GM15510 (cell line): ENCODE data around the gene LGALS14.

ENCODE experiments used
- POLR2A ChIP-seq: IDR thresholded peaks from 3 replicates; pipeline ENCODE4 v1.6.1; 2011; ENCODE audit warnings: borderline replicate concordance; ENCODE audit not compliant: insufficient read length; ENCODE audit errors: extremely low read depth

Gene LGALS14

DNA sequence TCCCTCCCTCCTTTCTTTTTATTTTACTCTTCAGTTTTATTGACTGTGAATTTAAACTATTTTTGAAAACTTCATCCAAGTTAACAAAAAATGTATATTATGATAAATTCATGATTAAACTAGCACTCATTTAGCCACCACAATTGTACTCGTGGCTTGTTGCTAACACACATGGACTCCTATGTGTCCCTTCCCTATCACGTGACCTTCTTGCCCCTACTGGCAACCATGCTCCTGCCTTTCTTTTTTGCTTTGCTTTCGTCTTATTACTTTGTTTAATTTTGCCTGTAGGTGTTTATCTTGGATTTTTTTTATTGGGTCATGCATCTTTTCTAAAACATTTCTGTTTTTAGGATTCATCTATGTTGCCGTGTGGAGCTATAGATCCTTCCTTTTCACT lies 25.3 kb downstream of the LGALS14 start:
- no peak for TF ChIP-seq POLR2A

DNA sequence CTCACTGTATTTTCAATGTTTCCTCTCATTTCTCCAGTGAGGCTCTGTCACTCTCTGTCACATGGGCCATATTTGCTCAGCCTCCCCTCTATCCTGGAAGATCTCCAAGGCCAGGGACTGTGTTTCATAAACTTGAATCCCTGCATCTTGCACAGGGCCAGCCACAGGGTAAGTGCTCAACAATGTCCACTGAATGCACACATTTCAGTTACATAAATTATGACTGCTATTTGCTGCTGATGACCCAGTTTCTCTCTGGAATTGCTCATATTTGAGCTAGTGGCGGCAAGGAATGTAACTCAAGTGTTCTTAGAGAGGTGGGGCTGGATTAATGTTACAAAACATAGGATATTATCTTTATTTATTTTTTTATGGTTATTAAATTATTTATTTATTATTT lies 27.4 kb downstream of the LGALS14 start:
- no peak for TF ChIP-seq POLR2A

DNA sequence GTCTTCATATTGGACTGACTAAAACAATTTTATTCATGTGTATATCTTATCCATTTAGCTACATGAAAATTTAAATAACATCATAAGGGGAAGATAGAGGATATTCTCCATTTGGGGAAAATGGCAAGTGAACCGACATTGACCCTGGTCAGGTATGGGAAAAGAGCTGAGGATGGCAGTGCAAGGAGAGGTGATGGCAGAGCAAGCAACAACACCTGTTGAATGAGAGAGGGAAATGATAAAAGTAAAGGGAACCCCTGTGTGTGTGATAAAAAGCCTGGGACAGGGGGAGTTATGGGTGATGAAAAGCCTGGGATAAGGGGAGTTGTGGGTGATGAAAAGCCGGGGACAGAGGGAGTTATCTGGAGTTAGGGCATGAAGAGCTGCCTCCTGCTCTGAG lies 29.6 kb downstream of the LGALS14 start:
- TF ChIP-seq POLR2A: no peak

DNA sequence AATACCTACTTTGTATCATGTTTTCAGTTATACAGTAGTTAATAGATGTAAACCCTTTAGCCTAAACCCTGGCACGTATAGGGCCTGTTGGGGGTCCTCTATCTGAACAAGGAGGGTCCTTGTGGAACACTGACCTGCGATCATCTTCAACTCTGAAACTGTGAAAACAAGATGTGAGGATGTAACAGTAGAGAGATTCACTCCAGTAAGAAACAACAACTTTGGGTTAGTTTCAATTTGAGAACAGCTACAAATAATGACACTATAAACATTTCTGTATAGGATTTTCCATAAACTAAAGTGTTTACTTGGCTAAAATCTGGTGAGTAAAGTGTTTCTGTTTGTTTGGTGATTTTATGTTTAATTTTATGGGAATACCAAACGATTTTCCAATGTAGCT lies 31.4 kb downstream of the LGALS14 start:
- no peak for TF ChIP-seq POLR2A

DNA sequence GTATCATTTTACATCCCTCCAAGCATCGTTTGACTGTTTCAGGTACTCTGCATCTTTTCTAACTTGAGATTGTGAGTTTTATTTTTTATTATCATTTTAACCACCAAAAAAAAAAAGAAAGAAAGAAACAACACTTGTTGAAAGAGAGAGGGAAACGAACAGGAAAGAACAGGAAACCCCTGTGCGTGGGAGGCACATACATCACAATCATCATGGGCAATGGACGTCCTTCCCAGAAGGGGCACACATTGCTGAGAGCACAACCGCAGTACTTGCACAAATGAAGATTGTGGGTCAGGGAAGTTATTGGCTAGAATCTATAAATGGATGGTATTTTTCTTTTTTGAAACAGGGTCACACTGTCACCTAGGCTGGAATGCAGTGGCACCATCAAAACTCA lies 31.8 kb downstream of the LGALS14 start:
- no peak for TF ChIP-seq POLR2A

GRCh38 chr19:39737351-39737750 lies 33.1 kb downstream of the LGALS14 start:
- no peak for TF ChIP-seq POLR2A

- no peak for TF ChIP-seq POLR2A
These were observed 33.6 kb downstream of the LGALS14 start, which contains the start of gene CLC for GRCh38 chr19:39737891-39738290. CLC (minus strand) TSS chr19:39738029; CDS start chr19:39737952, 77 bp downstream.

- no peak for TF ChIP-seq POLR2A
These were observed 34.5 kb downstream of the LGALS14 start for GRCh38 chr19:39738814-39739213.

DNA sequence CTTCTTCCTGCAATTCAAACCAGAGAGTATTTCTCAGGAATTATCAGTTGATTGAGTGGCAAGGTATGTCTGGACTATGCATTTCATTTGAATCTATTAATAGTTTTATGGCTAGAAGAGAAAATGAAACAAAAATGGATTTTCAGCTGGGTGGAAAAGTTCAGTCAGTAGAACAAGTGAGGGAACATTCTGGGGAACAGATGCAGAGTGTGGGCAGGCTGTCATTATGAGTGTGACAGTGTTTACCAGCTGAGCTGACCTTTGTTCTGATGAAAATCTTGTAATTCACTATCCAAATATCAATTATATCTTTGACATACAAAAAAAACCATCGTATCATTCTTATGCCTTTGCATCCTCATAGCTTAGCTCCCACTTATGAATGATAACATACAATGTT lies 36.1 kb downstream of the LGALS14 start:
- no peak for TF ChIP-seq POLR2A

DNA sequence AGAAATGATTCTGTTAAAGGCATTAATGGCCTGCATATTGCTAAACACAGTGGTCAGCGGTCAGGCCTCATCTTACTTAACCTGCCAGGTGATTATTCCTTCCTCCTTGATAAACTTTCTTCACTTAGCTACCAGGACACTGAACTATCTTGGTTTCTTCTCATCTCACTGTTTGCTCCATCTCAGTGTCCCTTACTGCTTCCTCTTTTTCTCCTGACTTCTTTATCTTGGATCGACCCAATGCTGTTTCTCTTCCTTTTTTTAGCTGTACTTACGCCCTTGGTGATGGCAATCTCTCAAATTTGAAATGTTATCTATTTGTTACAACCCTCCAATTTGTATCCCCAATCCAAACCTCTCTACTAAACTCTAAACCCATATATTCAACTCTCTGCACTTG lies 41.4 kb downstream of the LGALS14 start:
- TF ChIP-seq POLR2A: no peak

DNA sequence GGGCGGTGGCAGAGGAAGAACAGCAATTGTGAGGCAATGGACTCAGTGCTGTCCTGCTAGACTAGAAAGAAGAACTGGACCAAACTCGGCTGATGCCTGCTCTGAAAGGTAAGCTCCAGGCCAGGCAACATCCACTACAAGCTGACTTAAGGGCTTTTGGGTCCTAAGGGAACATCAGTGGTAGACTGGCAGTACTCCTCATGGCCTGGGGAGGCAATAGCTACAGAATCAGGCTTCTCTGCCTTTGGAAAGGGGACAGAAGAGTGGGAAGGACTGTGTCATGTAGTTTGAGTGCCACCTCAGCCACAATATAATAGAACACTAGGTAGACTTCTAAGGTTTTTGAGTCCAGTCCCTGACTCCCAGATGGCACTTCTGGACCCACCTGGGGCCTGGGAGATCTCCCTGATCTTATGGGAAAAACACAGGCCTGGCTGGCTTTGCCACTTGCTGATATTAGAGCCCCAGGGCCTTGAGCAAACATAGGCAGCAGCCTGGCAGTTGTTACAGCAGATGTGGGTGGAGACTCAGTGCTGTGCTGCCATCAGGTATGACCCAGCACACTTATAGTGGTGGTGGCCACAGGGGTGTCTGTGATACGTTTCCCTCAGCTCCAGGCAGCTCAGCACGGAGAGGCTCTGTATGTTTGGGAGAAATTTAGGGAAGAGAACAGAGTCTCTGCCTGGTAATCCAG lies 42.7 kb downstream of the LGALS14 start:
- no peak for TF ChIP-seq POLR2A

- TF ChIP-seq POLR2A: no peak
These were observed 45.7 kb downstream of the LGALS14 start for GRCh38 chr19:39749981-39750380.

GRCh38 chr19:39752390-39752789 lies 48.1 kb downstream of the LGALS14 start:
- no peak for TF ChIP-seq POLR2A

- no peak for TF ChIP-seq POLR2A
These were observed 48.5 kb downstream of the LGALS14 start for GRCh38 chr19:39752795-39753194.

- no peak for TF ChIP-seq POLR2A
These were observed 50.3 kb downstream of the LGALS14 start for GRCh38 chr19:39754544-39754943.

DNA sequence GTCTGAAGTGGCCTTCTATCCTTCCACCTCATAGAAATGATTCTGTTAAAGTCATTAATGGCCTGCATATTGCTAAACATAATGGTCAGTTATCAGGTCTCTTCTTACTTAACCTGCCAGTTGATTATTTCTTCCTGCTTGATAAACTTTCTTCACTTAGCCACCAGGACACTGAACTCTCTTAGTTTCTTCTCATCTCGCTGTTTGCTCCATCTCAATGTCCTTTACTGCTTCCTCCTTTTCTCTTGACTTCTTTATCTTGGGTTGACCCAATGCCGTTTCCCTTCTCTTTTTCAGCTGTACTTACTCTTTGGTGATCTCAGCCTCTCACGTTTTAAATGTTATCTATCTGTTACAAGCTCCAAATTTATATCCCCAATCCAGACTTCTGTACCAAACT lies 50.7 kb downstream of the LGALS14 start:
- no peak for TF ChIP-seq POLR2A
